ENCODE measurements around the gene PLXNC1. TPM values are rescaled to one million over a fixed set of nuclear protein-coding genes. Genes with fewer than 3 reads are reported as not detected.

PLXNC1 gene
- total and polyA plus RNA-seq, 9 of the 15 experiments (the other 6 are each of a cell fraction or from before 2014, with no cell fraction given): 0.08 to 0.87 (median 0.28) TPM

- intact Hi-C loops (cut with micrococcal nuclease): no loop called here
- BruUV-seq (replicated peaks): no TSS peak
- H3K4me2 ChIP-seq (ENCODE audit: insufficient read depth, low read length): no peak overlapping the region
- CTCF ChIA-PET (ENCODE audit: low intra/inter-chr PET ratio): no interaction called here
- no peak overlapping the region for H3K4me3 ChIP-seq
- H3K79me2 ChIP-seq (ENCODE audit: control insufficient read depth, insufficient read depth, low read length): no peaks in the 10 kb centered on the region
- H3K27ac ChIP-seq (ENCODE audit: extremely low read depth, low read depth, low read length): no peak overlapping the region
- no peak overlapping the region for H2AFZ ChIP-seq (ENCODE audit: low read depth, low read length)
- no peaks in the 10 kb centered on the region for H3K36me3 ChIP-seq (ENCODE audit: control insufficient read depth, insufficient read depth, low read length)
- H3K27me3 ChIP-seq (ENCODE audit: control insufficient read depth in 2 of 2, insufficient read depth in 2 of 2, low read length in 2 of 2): 0 out of 5 replicates have a peak, but pooled peaks cover 0 to 2% of the 10 kb centered on the region in 2 experiments
- FAIRE-seq (no peak), ATAC-seq (no peak), DNase-seq (ENCODE audit: extremely low read depth in 1 of 4, low spot score in 3 of 4) (no peak)
- TF ChIP-seq ETS1 (conservative IDR thresholded peaks at IDR 0.05; ENCODE audit: control insufficient read depth, low read depth, low read length) (no peak), THRAP3 (IDR thresholded peaks at IDR 0.05; ENCODE audit: borderline replicate concordance) (no peak), ZBTB8A (IDR thresholded peaks at IDR 0.05; ENCODE audit: partially characterized antibody) (no peak), CCNT2 (IDR thresholded peaks at IDR 0.05; ENCODE audit: borderline replicate concordance, extremely low read depth, insufficient read length, low read depth, low read length) (no peak), E2F8 (IDR thresholded peaks at IDR 0.05; ENCODE audit: low read depth, partially characterized antibody) (no peak), CBFA2T2 (conservative IDR thresholded peaks at IDR 0.05) (no peak), HINFP (tag; conservative IDR thresholded peaks at IDR 0.05; ENCODE audit: low read depth) (no peak), YBX1 (IDR thresholded peaks at IDR 0.05) (no peak), ZNF695 (CRISPR knock-in tag; IDR thresholded peaks at IDR 0.05) (no peak), ETV5 (CRISPR knock-in tag; IDR thresholded peaks at IDR 0.05; ENCODE audit: low read depth) (no peak), ZZZ3 (IDR thresholded peaks at IDR 0.05) (no peak), E2F4 (CRISPR knock-in tag; IDR thresholded peaks at IDR 0.05; ENCODE audit: low read depth) (no peak), EZH2 (IDR thresholded peaks at IDR 0.05; ENCODE audit: borderline replicate concordance, low read depth, low read length) (no peak), CXXC5 (CRISPR knock-in tag; IDR thresholded peaks at IDR 0.05) (no peak), PYGO2 (tag; IDR thresholded peaks at IDR 0.05) (no peak), MTA2 (IDR thresholded peaks at IDR 0.05; ENCODE audit: low read depth) (no peak)
- H3K9me1 ChIP-seq (ENCODE audit: control insufficient read depth, insufficient read depth, low read length): no peaks in the 10 kb centered on the region
- in situ Hi-C loops (cut with MboI): no loop called here
- H4K20me1 ChIP-seq (replicated peaks; ENCODE audit: control insufficient read depth, insufficient read depth, low read length): no peaks in the 10 kb centered on the region
- no peak overlapping the region for H3K9ac ChIP-seq (ENCODE audit: insufficient read depth in 1 of 2, low read depth in 2 of 2, low read length in 2 of 2)
- POLR2A ChIA-PET: interaction anchor here (0.6 to 1.4 kb wide), 3 partner anchors 9 to 15 kb away, joined by 3 to 5 read pairs (median 4); no protein-coding TSS in a partner anchor
- H3K9me3 ChIP-seq (replicated peaks; ENCODE audit: control insufficient read depth, insufficient read depth, low read depth, low read length): no peaks in the 10 kb centered on the region
- 0 out of 5 replicates have a peak, but pooled peaks cover 0 to 3% of the 10 kb centered on the region in 2 experiments for H3K4me1 ChIP-seq (replicated peaks in 1 of 2; ENCODE audit: control insufficient read depth in 2 of 2, insufficient read depth in 2 of 2, low read length in 2 of 2)
Observed at GRCh38 chr12:94178054-94178453, 29.7 kb downstream of the PLXNC1 start.

All from K562 (cell line).